K562 (cell line): ENCODE data around the gene MAGI2. TPM values are rescaled to one million over a fixed set of nuclear protein-coding genes. Genes with fewer than 3 reads are reported as not detected.
"Not testable (repeated sequence)": the region's sequence is repeated elsewhere in the genome, so short reads cannot be mapped to it uniquely, and the experiment has no call there.

Experiments used
- ATAC-seq: fragments of 200-7000 bp; cut with Tn5 transposase; 3 replicates; pipeline ENCODE4 v1.9.1; 2020; ENCODE audit warnings: moderate library complexity
- BruUV-seq: library from RNA; stranded (reverse); fragments of 400-500 nt; replicated peaks from 2 replicates; lab custom pipeline; 2021; lab: Mats Ljungman, UMichigan
- CTCF ChIA-PET: fragments of 300-600 bp; formaldehyde crosslinking; extraction: SDS; loops from one replicate; lab custom pipeline; 2021; ENCODE audit warnings: low intra/inter-chr PET ratio; lab: Yijun Ruan, JAX
- POLR2A ChIA-PET: fragments of 300-600, 350-650 bp; sonication (Branson Sonifier 250); formaldehyde crosslinking; extraction: SDS; loops from one replicate; lab custom pipeline; 2021; ENCODE audit warnings: antibody characterized with exemption, inconsistent platforms; lab: Yijun Ruan, JAX
- DNase-seq, 4 experiments: peaks; one replicate each; pipeline versions ENCODE4 v3.0.0 to v3.0.0-alpha.2; 2011 to 2018; ENCODE audit warnings: low spot score in 3 of 4, mixed read lengths in 3 of 4; ENCODE audit errors: extremely low read depth in 1 of 4
- FAIRE-seq: peaks from 2 replicates; lab custom pipeline; 2011; peaks lifted over from hg19 to GRCh38; lab: Jason Lieb, UNC
- H2AFZ ChIP-seq: 2 replicates; pipeline ENCODE4 v1.6.0; 2011; ENCODE audit warnings: low read depth, low read length, control low read depth, inconsistent platforms
- H3K27ac ChIP-seq: fragments of 200-600 bp; 3 replicates; pipeline ENCODE4 v1.8.0; 2011; ENCODE audit warnings: low read depth, mild to moderate bottlenecking, control low read depth, inconsistent platforms, low read length, moderate library complexity, mixed read lengths; ENCODE audit errors: extremely low read depth
- H3K27me3 ChIP-seq, 2 experiments: fragments of 300-600 bp in 1 of 2; 2 replicates in 1 of 2; 3 replicates in 1 of 2; pipeline versions ENCODE4 v1.6.0 to v1.8.0; 2011; ENCODE audit warnings: inconsistent platforms in 2 of 2, low read length in 2 of 2, mild to moderate bottlenecking in 1 of 2, mixed read lengths in 1 of 2, moderate library complexity in 1 of 2; ENCODE audit not compliant: control insufficient read depth in 2 of 2, insufficient read depth in 2 of 2
- H3K36me3 ChIP-seq: fragments of 300-600 bp; 3 replicates; pipeline ENCODE4 v1.8.0; 2011; ENCODE audit warnings: mild to moderate bottlenecking, low read length, inconsistent platforms; ENCODE audit not compliant: control insufficient read depth, insufficient read depth
- H3K4me1 ChIP-seq, 2 experiments: fragments of 200-600 bp in 1 of 2; replicated peaks in 1 of 2; 2 replicates in 1 of 2; 3 replicates in 1 of 2; pipeline versions ENCODE4 v1.5.1 to v1.8.0; 2011; ENCODE audit warnings: inconsistent platforms in 2 of 2, low read length in 2 of 2, mild to moderate bottlenecking in 1 of 2, mixed read lengths in 1 of 2, moderate library complexity in 1 of 2; ENCODE audit not compliant: control insufficient read depth in 2 of 2, insufficient read depth in 2 of 2
- H3K4me2 ChIP-seq: 2 replicates; pipeline ENCODE4 v1.6.1; 2011; ENCODE audit warnings: low read length, control low read depth, inconsistent platforms, mixed read lengths; ENCODE audit not compliant: insufficient read depth
- H3K4me3 ChIP-seq: fragments of 200-600 bp; sonication (generic), shearing (Covaris generic); 2 replicates; pipeline ENCODE4 v1.5.1; 2016; ENCODE audit warnings: control low read depth, inconsistent platforms
- H3K79me2 ChIP-seq: fragments of 200-600 bp; 3 replicates; pipeline ENCODE4 v1.8.0; 2011; ENCODE audit warnings: low read length, inconsistent platforms; ENCODE audit not compliant: control insufficient read depth, insufficient read depth
- H3K9ac ChIP-seq, 2 experiments: 2 replicates each; pipeline versions ENCODE4 v1.6.0 to v1.6.1; 2011; ENCODE audit warnings: low read depth in 2 of 2, low read length in 2 of 2, control low read depth in 1 of 2, inconsistent platforms in 1 of 2, mild to moderate bottlenecking in 1 of 2, mixed read lengths in 1 of 2; ENCODE audit not compliant: insufficient read depth in 1 of 2
- H3K9me1 ChIP-seq: one replicate; pipeline ENCODE4 v1.6.0; 2011; ENCODE audit warnings: inconsistent platforms, mild to moderate bottlenecking, low read length, moderate library complexity; ENCODE audit not compliant: control insufficient read depth, insufficient read depth
- H3K9me3 ChIP-seq: replicated peaks from 2 replicates; pipeline ENCODE4 v1.5.1; 2011; ENCODE audit warnings: low read depth, low read length, inconsistent platforms; ENCODE audit not compliant: control insufficient read depth, insufficient read depth
- H4K20me1 ChIP-seq: replicated peaks from 2 replicates; pipeline ENCODE4 v1.6.1; 2011; ENCODE audit warnings: low read length, inconsistent platforms, mixed read lengths; ENCODE audit not compliant: control insufficient read depth, insufficient read depth
- C11orf30 ChIP-seq: fragments of 450-650 bp; IDR thresholded peaks from 2 replicates; pipeline ENCODE4 v1.6.1; 2016; ENCODE audit warnings: low read depth, mild to moderate bottlenecking
- CBFB ChIP-seq: sonication (generic); formaldehyde crosslinking; IDR thresholded peaks from 2 replicates; pipeline ENCODE4 v1.4.0; 2020; ENCODE audit warnings: mild to moderate bottlenecking, missing genetic modification reagents
- MAFF ChIP-seq: IDR thresholded peaks from 2 replicates; pipeline ENCODE4 v1.6.1; 2012; ENCODE audit warnings: low read length, improper control_type of control experiment
- POU5F1 ChIP-seq: fragments of 150-350 bp; IDR thresholded peaks from 2 replicates; pipeline ENCODE4 v1.6.1; 2014; ENCODE audit warnings: borderline replicate concordance, low read length, low read depth, mild to moderate bottlenecking; ENCODE audit not compliant: partially characterized antibody
- SIN3B ChIP-seq: fragments of 450-650 bp; IDR thresholded peaks from 2 replicates; pipeline ENCODE4 v1.6.1; 2017; ENCODE audit warnings: low read depth, mild to moderate bottlenecking, moderate library complexity
- SP2 ChIP-seq: IDR thresholded peaks from 2 replicates; pipeline ENCODE4 v1.6.1; 2011; ENCODE audit warnings: mild to moderate bottlenecking, low read depth, low read length, moderate library complexity; ENCODE audit not compliant: poor library complexity, severe bottlenecking; ENCODE audit errors: extremely low read depth
- TOE1 ChIP-seq, 2 experiments: fragments of 450-650 bp in 1 of 2; sonication (generic) in 1 of 2; formaldehyde crosslinking in 1 of 2; IDR thresholded peaks; 2 replicates each; pipeline versions ENCODE4 v1.7.1 to v1.8.0; 2016 to 2022; ENCODE audit warnings: borderline replicate concordance in 2 of 2, mild to moderate bottlenecking in 2 of 2, antibody characterized with exemption in 1 of 2, inconsistent platforms in 1 of 2, low read depth in 1 of 2, missing genetic modification reagents in 1 of 2, moderate library complexity in 1 of 2
- ZNF316 ChIP-seq: fragments of 450-650 bp; IDR thresholded peaks from 2 replicates; pipeline ENCODE4 v1.6.1; 2016
- WGBS: fragments of 100-300 bp; shearing (Covaris generic); methylation state at CpG from one replicate; pipeline ENCODE4 v1.1.6; 2016; ENCODE audit warnings: low coverage, mixed read lengths; ENCODE audit not compliant: insufficient coverage; ENCODE audit errors: missing lambda C conversion rate; 5-methylcytosine and 5-hydroxymethylcytosine counted together
- in situ Hi-C: fragments of 300-500 bp; cut with MboI; formaldehyde crosslinking; loops from 4 replicates; pipeline ENCODE4 v1.15.0; 2018; ENCODE audit warnings: inconsistent platforms, mixed read lengths
- intact Hi-C: fragments of 100-400 bp; cut with micrococcal nuclease; formaldehyde crosslinking; loops from 2 replicates; pipeline ENCODE4 v1.14.2; 2022
- polyA plus RNA-seq, 8 experiments: library from polyadenylated mRNA; depleted of rRNA in 4 of 8; stranded (reverse) in 5 of 8; unstranded in 3 of 8; fragments of >200 nt; fragmentation: Nextera tagmentation in 2 of 8; fragmentation: Illumina TruSeq in 1 of 8; extraction: Ambion mirVana in 2 of 8; extraction: Trizol in 1 of 8; gene quantifications; 2 replicates each; pipeline versions ENCODE4 v1.2.1 to v1.2.3, GENCODE V29; 2011 to 2014; ENCODE audit warnings: inconsistent platforms in 1 of 8, missing spikeins in 1 of 8
- total RNA-seq, 7 experiments: library from RNA; depleted of rRNA in 6 of 7; stranded (reverse); fragments of >200 nt in 6 of 7; fragmentation: Illumina TruSeq in 2 of 7; extraction: Trizol in 2 of 7; gene quantifications; 2 replicates each; pipeline versions ENCODE4 v1.2.1 to v1.2.3, GENCODE V29; 2011 to 2021; ENCODE audit warnings: low replicate concordance in 1 of 7

Gene MAGI2
- total and polyA plus RNA-seq, 9 of the 15 experiments (the other 6 are each of a cell fraction or from before 2014, with no cell fraction given) = 0.27 to 1.4 (median 0.70) TPM

DNA sequence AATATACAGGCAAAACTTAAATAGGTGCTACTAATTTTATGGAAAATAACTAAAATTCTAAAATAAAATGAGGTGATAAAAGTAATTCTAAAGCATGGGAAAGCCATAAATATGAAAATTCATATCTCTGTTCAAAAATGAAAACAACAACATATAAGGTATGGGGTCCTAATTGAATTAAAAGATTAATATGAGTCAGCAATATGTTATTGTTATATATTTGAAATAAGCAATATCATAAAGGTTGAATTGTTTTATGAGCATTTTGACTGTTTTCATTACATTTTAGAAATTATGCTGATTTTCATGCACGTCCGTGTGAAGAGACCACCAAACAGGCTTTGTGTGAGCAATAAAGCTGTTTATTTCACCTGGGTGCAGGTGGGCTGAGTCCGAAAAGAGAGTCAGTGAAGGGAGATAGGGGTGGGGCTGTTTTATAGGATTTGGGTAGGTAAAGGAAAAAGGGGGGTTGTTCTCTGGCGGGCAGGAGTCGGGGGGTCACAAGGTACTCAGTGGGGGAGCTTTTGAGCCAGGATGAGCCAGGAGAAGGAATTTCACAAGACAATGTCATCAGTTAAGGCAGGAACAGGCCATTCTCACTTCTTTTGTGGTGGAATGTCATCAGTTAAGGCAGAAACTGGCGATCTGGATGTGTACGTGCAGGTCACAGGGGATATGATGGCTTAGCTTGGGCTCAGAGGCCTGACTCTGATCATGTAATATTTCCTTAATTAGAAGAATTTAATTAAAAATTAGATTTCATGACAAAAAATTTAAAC, 876.1 kb downstream of the MAGI2 start:
- H3K27ac ChIP-seq, H3K36me3 ChIP-seq, CTCF ChIA-PET, H3K4me3 ChIP-seq, H3K4me2 ChIP-seq, FAIRE-seq, ATAC-seq, in situ Hi-C loops, H4K20me1 ChIP-seq, H2AFZ ChIP-seq, H3K9me1 ChIP-seq, H3K79me2 ChIP-seq, BruUV-seq, intact Hi-C loops, H3K9me3 ChIP-seq, H3K4me1 ChIP-seq, H3K9ac ChIP-seq, POLR2A ChIA-PET, DNase-seq, H3K27me3 ChIP-seq: not testable (repeated sequence)
- 0% methylated on average over 4 of the region's 7 CpGs for WGBS
- peak; percentile 70 for TF ChIP-seq ZNF316
- TF ChIP-seq C11orf30 = peak; percentile 29; the same call in 1 of the 2 replicates

DNA sequence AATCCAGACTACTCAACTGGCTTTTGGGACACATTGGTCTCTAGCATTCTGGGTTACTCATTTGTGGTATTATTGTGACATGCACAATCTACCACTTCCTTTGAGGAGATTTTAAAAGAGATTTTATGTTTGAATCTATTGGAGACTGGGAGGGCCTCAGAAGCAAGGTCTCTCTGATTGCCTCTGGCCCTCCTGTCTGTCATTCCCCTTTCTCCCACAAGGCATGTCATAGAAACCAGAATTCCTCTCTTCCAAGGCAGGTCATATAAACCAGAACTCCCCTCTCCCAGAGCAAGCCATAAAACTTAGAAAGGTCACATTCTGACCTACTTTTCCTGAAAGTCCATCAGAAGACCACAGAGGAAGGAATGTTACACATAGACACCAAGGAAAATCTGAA, 877.2 kb downstream of the MAGI2 start:
- intact Hi-C loops (no loop called here), in situ Hi-C loops (no loop called here)
- Histone ChIP-seq H3K4me2 (no peak overlapping the region), H3K36me3 (no peaks in the 10 kb centered on the region), H3K79me2 (no peaks in the 10 kb centered on the region), H3K9ac (no peak overlapping the region), H3K4me1 (no peaks in the 10 kb centered on the region), H3K4me3 (no peak overlapping the region), H3K27me3 (no peaks in the 10 kb centered on the region), H3K9me1 (no peaks in the 10 kb centered on the region), H2AFZ (no peak overlapping the region), H3K27ac (no peak overlapping the region), H4K20me1 (no peaks in the 10 kb centered on the region), H3K9me3 (no peaks in the 10 kb centered on the region)
- TF ChIP-seq POU5F1 (no peak), SIN3B (no peak), TOE1 (IDR thresholded peaks at IDR 0.05; ENCODE audit: borderline replicate concordance) (no peak), TOE1 (CRISPR knock-in tag; IDR thresholded peaks at IDR 0.05; ENCODE audit: borderline replicate concordance, low read depth) (no peak), MAFF (no peak), CBFB (CRISPR knock-in tag) (no peak), SP2 (no peak)
- POLR2A ChIA-PET = no interaction called here
- no peak for FAIRE-seq
- CTCF ChIA-PET = no interaction called here
- no TSS peak for BruUV-seq
- ATAC-seq = no peak
- no peak for DNase-seq
